Measurements from ENCODE around the gene TRAM2.

The TRAM2 gene

GRCh38 chr6:52505726-52506409, 71.0 kb downstream of the TRAM2 start:
- DNase-seq, result no peak

DNA sequence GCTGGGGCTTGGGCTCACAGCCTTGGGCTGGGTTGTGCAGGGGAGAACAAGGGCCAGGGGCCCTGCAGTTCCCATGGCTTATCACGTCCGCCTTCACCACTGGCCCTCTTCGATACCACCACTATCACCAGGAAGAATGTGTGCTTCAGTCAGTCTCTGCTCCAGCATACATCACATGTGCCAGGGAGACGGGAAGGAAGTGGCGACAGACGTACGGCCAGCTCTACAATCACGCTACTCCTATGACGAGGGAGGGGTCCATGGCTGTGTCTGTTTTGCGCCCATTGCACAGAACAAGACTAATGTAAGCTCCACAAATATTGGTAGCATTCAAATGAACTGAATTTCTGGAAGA, 72.1 kb downstream of the TRAM2 start:
- DNase-seq, result no peak

DNA sequence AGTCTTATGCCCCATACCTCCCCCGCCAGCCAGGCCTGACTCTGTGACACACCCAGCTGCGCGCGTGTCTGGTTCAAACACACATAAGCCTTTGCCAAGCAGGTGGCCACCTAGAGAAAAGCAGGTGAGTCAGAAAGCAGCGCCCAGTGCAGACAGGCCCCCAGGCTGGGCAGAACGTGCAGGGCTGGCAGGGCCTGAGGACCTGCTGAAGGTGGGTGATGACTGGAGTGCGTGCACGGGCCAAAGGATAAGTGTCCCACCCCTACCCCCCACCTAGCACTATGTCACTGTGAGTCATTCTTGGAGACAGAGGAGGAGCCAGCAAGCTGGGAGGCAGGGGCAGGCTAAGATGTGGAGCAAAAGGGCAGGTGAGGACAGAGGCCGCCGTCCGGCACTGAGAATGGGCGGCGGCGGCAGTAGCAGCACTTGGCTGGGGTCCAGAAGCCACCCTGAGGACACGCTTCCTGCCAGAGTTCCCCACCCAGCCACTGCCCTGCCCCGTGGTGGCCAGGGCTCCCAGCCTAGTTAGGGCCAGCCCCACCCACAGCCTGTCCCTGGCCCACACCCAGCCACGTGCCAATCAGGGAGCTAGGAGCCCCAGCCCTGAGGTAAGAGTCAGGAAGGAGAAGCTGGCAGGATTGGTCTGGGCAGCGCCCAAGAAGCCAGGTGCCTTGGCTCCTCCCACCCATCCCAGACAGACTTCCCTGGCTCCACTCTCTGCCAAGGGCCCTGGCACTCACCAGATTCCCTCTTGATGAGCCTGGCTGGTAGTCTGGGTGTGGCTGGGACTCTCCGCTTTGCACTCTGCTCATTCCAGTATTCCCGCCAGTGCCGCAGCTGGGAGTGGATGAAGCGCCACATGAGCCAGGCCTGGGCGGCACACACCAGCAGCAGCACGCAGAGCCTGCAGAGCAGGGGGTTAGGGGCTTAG, 72.7 kb downstream of the TRAM2 start:
- DNase-seq, result peak; percentile 88

DNA sequence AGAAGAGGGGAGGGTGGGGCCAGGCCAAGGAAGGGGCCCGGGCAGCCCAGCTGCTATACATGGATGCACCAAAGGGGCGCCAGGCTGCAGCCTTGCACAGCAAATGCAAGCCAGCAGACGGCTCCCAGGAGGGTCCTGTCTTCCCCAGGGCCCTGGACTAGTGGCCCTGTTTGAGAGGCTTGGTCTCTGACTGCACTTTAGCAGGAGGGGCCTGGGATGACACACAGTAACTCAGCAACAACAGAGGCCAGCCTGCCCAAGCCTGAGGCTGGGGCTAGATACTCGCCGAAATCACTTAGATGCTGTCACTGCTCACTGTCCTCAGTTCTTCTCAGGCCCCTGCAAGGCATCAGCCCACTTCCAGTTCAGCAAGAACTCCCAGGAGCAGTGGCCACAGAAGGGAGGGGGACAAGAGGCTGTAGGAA, 73.5 kb downstream of the TRAM2 start:
- DNase-seq, result peak; percentile 24

DNA sequence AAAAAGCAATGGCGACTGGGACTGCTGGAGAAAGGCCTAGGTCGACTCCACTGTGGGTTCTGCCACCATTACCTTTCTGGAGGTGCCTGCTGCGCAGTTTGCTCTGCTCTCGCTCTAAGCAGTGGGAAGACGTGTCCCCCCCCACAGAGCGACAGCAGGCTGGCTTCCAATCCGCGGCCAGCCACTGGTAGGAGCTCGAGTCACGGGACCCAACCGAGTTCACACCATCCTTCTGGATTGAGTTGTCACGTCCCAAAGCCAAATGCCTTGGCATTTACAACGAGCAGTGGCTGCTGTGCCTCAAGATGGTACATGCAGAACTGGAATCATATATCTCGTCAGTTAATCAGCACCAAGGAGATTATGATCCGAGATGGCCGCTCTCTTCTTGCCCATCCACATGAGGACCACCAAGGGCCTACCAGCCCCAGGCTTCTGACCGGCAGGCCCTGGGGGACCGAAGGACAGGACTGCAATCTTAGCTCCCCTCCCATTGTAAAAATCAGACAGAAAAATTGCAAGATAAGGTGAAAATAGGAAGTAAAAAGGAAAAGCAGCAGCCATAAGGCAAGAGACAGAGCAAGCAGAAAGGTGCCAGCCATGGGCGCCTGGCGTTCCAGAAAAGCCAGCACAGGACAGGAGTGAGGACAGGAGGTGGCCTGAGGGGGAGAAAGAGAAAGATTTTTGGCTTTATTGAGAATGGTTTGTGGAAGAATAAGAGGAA, 74.4 kb downstream of the TRAM2 start:
- DNase-seq, result no peak

- no peak for DNase-seq
Measured at GRCh38 chr6:52500238-52501129, 76.4 kb downstream of the TRAM2 start.

GRCh38 chr6:52499681-52500236, 77.1 kb downstream of the TRAM2 start:
- DNase-seq, result no peak

DNA sequence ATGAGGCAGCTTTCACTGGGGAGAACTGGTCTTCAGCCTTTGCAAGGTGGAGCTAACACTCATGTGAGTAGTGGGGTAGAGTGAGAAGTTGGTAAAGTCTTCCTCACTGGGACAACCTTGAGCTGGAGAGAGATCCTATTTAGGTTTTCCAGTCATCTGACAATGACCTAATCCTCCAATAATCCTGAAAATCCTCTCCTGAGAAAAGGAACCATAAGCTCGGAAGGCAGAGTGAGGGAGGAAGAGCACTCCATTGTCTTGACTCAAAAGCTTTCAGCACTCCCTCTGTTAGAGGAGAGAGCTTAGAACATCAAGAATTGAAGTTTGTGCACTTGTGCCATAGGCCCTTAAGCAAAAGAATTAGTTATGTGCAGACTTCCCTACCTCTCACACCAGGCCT, 77.8 kb downstream of the TRAM2 start:
- DNase-seq, result no peak

DNA sequence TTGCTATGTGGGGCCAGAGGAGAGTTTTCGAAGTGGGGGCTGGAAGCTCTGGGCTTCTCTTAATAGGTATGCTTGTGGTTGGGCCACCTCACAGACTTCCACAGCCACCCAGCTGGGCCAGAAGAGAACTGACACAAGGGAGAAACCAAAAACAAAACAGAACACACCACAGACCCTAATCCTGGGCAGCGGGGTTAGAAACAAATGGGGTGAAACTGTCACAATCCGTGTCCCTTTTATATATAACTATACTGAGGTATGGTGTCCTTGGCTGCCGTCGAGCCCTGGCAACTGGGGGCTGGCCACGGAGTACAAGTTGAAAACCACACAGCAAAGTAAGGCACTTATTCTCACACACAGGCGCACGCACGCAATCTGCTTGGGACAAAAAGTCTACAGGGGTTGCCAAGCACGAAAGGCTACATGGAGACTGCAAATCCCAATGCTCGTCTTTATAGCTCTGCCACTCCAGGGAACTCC, 78.3 kb downstream of the TRAM2 start:
- no peak for DNase-seq

GRCh38 chr6:52497652-52498408, 79.0 kb downstream of the TRAM2 start:
- peak; percentile 82 for DNase-seq

DNA sequence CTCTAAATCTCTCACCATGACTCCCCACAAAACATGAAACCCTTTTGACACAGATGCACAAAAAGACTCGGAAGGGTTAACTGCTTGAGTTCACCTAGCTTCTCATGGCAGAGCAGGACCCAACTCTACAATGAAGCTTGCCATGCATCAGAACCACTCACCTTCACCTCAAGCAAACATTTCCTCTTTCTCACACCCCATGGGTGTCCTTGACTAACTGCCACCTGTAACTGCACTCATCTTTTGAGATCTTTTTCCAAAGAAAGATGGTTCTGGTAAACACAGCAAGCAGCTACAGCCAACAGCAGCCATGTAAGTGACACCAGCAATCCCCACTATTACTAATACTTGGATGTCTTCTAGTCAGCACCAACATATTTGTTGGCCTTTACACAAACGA, 80.2 kb downstream of the TRAM2 start:
- DNase-seq, result no peak

DNA sequence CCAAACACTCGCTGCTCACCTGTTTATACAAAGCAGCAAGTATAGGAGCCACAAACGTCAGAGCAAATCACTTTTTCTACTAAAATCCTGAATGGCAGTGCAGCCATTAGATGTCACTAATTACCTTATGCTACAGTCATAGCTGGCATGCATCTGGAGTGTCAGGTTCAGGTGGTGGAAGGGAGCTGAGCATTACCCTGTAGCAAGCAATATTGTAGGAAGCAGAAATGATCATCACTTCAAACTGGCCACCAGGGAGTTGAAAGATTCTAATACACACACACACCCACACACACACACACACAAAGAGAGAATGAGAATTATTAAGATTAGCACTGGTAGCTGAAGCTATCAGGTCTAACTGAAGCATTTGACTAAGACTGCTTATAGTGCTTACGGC, 80.9 kb downstream of the TRAM2 start:
- no peak for DNase-seq

DNA sequence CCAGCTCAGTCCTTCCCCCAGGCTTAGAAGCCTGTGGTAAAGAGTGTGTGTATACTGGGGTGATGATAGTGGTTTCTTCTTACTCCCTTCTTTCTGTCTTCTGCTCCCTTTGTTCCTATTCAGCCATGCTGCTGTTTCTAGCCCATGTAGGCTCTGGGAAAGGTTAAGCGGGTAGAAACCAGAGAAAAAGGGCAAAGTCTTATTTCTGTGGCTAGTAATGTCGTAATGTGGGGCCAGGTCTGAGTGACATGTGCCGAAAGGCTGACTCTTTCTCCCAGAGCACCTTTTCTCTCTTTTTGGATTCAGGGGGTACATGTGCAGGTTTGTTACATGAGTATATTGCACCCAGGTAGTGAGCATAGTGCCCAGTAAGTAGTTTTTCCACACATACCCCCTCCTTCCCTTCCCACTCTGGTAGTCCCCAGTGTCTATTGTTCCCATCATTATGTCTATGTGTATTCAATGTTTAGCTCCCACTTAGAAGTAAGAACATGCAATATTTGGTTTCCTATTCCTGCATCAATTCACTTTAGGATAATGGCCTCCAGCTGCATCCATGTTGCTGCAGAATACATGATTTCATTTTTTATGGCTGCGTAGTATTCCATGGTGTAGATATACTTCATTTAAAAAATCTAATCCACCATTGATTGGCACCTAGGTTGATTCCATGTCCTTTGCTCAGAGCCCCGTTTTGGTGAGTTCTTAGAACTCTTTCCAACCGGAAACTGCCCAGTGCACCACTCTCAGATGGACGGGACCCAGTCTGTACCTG, 82.4 kb downstream of the TRAM2 start:
- DNase-seq, result no peak

- DNase-seq, result no peak
Measured at GRCh38 chr6:52493669-52494068, 83.2 kb downstream of the TRAM2 start.

DNA sequence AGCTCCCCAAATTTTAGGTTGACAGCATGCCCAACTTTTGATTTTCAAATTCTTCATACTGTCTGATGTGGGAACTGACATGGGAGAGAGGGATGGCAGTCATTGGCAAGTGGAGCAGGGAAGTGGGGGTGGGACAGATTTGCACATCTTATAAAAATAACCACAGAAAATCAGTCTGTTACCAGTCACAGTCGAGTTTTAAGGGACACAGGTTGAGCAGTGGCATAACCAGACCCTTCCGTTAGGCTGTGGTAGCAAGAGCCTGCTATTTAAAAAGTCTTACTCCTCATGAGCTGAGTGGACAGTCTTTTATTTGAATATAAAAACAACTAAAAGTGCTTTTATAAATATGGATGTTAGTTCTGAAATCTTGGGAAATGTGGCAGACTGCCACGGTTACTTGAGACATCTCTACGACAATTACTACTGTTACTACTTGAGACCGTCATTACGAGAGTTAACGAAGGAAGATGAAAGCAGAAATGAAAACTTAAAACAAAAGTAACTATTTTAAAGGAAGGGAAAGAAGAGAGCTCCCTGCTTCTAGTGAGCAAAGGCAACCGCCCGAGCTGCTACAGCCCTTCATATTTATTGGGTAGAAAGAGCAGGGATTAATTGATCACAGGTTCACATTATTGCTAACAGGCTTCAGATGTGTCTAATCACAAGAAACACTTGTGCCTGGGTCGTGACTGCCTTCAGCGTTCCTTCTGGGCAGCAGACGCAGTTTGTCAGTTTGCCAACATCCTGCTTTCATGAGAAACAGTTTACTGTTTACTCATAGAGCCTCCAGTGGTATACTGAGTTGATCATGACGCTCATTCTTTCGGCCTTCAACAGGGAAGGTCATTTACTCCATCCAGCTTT, 85.4 kb downstream of the TRAM2 start:
- no peak for DNase-seq

GRCh38 chr6:52489881-52490280, 87.0 kb downstream of the TRAM2 start:
- no peak for DNase-seq

- DNase-seq, result no peak
Measured at GRCh38 chr6:52483671-52484003, 93.2 kb downstream of the TRAM2 start.

DNA sequence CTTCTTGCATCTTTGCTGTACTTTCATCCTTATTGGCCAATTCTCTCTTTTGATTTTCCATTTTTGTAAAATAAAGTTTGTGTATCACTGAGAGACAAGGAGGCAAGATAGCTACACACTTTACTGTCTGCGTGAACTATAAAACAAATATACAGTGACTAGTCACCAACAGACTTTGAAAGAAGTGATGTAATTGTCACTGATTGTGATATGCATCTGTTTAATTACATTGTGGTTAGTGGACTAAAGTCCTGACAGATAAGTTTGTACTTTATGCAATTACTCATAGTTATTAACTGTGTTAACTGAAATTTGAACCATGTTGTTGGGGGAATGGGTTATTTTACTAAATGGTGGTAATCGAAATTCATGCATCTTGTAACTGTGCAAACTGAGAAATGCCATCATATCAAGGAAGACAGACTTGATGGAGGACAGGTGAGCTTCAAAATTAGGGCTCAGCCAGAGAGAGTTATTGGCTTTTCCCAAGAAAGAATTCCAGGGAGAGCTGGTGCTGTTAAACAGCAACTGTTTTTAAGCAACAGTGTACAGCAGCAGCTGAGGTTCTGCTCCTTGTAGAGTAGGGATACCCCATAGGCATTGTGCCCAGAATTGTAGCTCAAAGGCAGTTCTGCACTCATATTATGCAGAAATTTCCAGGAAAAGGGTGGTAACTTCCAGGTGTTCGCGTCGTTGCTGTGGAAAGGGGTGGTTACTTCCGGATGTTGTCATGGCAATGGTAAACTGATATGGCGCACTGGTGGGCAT, 93.8 kb downstream of the TRAM2 start:
- no peak for DNase-seq

DNA sequence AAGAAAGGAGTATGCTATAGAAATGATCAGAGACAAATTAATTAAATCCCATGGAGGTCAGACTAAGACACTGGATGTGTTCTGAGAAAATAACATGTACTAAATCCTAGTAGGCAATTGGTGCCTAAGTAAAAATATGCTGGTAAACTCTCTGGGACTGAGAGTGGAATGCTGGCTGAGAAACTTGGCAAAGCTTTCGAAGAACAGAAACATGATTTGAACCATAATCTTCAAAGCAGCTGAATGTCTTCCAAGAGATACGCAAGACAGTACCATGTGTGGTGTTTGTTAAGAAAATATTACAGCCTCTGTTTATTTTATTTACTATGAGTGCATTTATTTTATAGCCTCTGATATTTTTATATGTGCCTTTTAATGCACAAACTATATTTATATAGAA, 101.6 kb downstream of the TRAM2 start:
- DNase-seq, result no peak
